GM21367 (cell line): Measurements from ENCODE around the gene TMEM61.

Source experiments
- ATAC-seq: cut with Tn5 transposase; IDR thresholded peaks from one replicate; pipeline ENCODE4 v1.9.1; 2021; ENCODE audit not compliant: unreplicated experiment

Gene TMEM61

GRCh38 chr1:55037733-55038551 lies 57.5 kb downstream of the TMEM61 start:
- ATAC-seq: no peak

DNA sequence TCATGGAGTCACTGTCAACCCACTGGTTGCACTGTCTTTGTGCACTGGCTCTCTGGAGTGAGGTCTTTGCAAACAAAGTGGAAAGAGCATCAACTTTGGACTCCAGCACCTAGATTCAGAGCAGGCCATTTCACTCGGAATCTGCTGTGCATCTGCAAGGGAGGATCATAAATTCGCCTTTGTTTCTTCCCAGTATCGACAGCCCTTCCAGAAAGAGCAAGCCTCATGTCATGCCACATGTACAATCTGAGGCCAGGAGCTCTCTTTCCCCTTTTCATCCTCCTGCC lies 58.1 kb downstream of the TMEM61 start:
- ATAC-seq: no peak

- no peak for ATAC-seq
Measured at GRCh38 chr1:55038974-55039341, 58.5 kb downstream of the TMEM61 start.

DNA sequence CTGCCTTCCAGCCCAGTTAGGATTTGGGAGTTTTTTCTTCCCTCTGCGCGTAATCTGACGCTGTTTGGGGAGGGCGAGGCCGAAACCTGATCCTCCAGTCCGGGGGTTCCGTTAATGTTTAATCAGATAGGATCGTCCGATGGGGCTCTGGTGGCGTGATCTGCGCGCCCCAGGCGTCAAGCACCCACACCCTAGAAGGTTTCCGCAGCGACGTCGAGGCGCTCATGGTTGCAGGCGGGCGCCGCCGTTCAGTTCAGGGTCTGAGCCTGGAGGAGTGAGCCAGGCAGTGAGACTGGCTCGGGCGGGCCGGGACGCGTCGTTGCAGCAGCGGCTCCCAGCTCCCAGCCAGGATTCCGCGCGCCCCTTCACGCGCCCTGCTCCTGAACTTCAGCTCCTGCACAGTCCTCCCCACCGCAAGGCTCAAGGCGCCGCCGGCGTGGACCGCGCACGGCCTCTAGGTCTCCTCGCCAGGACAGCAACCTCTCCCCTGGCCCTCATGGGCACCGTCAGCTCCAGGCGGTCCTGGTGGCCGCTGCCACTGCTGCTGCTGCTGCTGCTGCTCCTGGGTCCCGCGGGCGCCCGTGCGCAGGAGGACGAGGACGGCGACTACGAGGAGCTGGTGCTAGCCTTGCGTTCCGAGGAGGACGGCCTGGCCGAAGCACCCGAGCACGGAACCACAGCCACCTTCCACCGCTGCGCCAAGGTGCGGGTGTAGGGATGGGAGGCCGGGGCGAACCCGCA lies 59.1 kb downstream of the TMEM61 start, which contains the start of gene PCSK9:
TSS of gene PCSK9 (plus strand) at position 207 of the 741 bp plus-strand sequence. CDS start at position 497, 290 bp downstream.
- no peak for ATAC-seq

GRCh38 chr1:55040083-55040932 lies 59.9 kb downstream of the TMEM61 start:
- ATAC-seq: no peak

DNA sequence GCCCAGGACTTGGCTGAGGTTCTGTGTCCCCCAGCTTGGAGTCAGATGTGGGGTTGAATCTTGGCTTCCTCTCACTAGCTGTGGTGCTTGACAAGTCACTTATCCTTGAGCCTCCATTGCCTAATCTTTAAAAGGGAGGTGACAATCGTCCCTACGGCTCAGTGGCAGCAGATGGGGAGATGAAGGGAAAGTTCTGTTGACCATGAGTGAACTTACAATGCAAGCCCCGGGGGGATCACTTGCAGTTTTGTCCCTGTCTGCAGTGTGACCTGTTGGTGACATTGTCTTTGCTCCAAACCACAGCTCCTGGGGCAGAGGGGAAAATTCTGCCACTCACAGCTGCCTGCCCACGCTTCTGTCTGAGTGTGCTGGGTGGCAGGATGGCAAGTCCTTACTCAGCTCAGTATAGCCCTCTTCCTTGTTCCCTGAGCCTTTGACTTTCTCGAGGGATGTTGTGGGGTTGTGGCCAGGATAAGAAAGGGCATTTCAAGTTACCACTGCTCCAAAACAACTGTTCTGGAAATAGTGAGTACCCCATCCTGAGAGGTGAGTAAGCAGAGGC lies 60.6 kb downstream of the TMEM61 start:
- ATAC-seq: no peak

DNA sequence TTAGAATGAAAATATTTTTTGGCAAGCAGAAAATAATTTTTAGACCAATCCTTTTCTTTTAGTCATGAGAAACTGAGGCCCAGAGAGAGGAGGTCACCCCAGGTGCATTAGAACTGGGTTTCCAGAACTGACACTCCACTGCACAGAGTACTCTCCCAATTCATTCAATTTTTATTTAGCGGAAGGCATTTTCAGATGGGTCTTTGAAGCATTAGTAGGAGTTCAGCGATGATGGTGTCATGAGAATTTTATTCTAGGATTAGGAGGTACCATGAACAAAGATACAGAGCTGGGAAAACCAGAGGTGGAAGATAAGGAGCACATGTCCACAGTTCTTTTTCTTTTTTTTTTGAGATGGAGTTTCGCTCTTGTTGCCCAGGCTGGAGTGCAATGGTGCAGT lies 61.2 kb downstream of the TMEM61 start:
- ATAC-seq: no peak
